ENCODE data around the gene RYR3.

DNA sequence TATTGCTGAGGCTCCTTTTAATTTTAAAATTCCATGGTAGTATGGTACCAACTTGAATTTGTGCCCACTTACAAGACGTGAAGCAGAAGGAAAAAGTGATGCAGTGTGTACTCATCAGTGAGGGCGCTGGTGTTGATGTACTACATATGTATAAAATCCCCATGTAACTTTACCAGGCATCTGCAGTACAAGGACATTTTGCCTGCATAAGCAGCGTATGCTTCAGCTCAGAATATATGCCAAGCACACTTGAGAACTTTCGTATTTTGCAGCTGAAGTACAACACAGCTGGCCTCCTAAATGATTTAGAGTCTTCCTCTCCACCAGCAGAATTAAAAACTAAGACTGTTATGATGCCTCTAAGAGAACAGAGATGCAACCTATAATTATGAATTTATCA is 108.9 kb downstream of the RYR3 start:
- TF ChIP-seq, protein P1, sequence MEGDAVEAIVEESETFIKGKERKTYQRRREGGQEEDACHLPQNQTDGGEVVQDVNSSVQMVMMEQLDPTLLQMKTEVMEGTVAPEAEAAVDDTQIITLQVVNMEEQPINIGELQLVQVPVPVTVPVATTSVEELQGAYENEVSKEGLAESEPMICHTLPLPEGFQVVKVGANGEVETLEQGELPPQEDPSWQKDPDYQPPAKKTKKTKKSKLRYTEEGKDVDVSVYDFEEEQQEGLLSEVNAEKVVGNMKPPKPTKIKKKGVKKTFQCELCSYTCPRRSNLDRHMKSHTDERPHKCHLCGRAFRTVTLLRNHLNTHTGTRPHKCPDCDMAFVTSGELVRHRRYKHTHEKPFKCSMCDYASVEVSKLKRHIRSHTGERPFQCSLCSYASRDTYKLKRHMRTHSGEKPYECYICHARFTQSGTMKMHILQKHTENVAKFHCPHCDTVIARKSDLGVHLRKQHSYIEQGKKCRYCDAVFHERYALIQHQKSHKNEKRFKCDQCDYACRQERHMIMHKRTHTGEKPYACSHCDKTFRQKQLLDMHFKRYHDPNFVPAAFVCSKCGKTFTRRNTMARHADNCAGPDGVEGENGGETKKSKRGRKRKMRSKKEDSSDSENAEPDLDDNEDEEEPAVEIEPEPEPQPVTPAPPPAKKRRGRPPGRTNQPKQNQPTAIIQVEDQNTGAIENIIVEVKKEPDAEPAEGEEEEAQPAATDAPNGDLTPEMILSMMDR (IDR thresholded peaks at IDR 0.05; ENCODE audit: low read depth, low read length) = no peak
- TF ChIP-seq EZH2phosphoT487 (IDR thresholded peaks at IDR 0.05; ENCODE audit: low read depth) = no peak

Measured in OCI-LY3 (cell line).